ENCODE data around the gene C9orf72. TPM values are rescaled to one million over a fixed set of nuclear protein-coding genes. Genes with fewer than 3 reads are reported as not detected.

C9orf72 gene
- total and polyA plus RNA-seq, 8 donors: 3.6 to 9.5 (median 7.3) TPM

DNA sequence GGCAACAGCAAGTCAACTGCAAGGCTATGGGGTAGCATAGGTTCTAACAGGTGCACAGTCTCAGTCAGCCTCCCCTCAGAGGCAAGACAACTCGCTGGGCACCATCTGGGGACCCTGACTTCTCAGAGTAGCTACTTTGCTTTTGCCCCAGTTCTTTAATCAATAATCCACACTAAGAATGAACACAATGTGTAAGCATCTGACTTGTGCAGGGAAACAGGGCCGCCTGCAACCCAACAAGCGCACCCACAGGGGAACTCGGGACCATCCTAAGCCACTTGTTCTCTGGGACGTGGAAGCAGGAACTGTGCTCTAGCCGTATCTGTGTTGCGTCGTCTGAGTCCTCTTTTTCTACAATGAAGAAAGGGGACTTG is 45.6 kb downstream of the C9orf72 start:
- Histone ChIP-seq H3K27me3 (no peaks in the 10 kb centered on the region), H3K9me3 (no peaks in the 10 kb centered on the region), H3K4me1 (peaks cover 0 to 12% (median 8%) of the 10 kb centered on the region in 3 donors), H3K27ac (peak overlapping the region in 3 of 4 donors; percentile 70 to 89 (median 86)), H3K4me3 (peak overlapping the region in 2 of 4 donors; percentile 87 to 98), H3K36me3 (no peaks in the 10 kb centered on the region)
- no peak for ATAC-seq
- TF ChIP-seq, protein P1, sequence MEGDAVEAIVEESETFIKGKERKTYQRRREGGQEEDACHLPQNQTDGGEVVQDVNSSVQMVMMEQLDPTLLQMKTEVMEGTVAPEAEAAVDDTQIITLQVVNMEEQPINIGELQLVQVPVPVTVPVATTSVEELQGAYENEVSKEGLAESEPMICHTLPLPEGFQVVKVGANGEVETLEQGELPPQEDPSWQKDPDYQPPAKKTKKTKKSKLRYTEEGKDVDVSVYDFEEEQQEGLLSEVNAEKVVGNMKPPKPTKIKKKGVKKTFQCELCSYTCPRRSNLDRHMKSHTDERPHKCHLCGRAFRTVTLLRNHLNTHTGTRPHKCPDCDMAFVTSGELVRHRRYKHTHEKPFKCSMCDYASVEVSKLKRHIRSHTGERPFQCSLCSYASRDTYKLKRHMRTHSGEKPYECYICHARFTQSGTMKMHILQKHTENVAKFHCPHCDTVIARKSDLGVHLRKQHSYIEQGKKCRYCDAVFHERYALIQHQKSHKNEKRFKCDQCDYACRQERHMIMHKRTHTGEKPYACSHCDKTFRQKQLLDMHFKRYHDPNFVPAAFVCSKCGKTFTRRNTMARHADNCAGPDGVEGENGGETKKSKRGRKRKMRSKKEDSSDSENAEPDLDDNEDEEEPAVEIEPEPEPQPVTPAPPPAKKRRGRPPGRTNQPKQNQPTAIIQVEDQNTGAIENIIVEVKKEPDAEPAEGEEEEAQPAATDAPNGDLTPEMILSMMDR (IDR thresholded peaks at IDR 0.05): no peak
- FAIRE-seq: no peak
- DNase-seq: no peak
- WGBS, 2 donors: 58 to 63% methylated on average over 8 of the region's 8 CpGs
- intact Hi-C loops (cut with DNase I): no loop called here

DNA sequence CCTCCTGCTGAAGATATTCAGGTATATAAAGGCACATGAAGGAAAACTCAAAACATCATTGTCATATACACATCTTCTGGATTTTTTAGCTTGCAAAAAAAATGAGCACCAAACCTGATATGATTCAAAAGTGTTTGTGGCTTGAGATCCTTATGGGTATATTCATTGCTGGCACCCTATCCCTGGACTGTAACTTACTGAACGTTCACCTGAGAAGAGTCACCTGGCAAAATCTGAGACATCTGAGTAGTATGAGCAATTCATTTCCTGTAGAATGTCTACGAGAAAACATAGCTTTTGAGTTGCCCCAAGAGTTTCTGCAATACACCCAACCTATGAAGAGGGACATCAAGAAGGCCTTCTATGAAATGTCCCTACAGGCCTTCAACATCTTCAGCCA is 49.0 kb downstream of the C9orf72 start, which contains the start of gene IFNK:
Gene IFNK, plus strand, starts transcription at position 55 of the 400 bp plus-strand sequence. Its CDS starts 47 bp downstream, at position 102.
- H3K4me3 ChIP-seq: no peak within 1 kb of the TSS
- H3K9me3 ChIP-seq: no peaks in the 10 kb centered on the region
- peaks cover 0 to 8% (median 7%) of the 10 kb centered on the region in 3 donors for H3K4me1 ChIP-seq
- H3K27ac ChIP-seq: no peak within 1 kb of the TSS
- H3K27me3 ChIP-seq: no peaks in the 10 kb centered on the region
- H3K36me3 ChIP-seq: no peaks in the 10 kb centered on the region
- no peak for FAIRE-seq
- WGBS, 2 donors: 86 to 91% methylated on average over 2 of the region's 2 CpGs
- TF ChIP-seq, protein P1 (IDR thresholded peaks at IDR 0.05): no peak
- no peak for DNase-seq
- intact Hi-C loops (cut with DNase I): no loop called here
- ATAC-seq: no peak

DNA sequence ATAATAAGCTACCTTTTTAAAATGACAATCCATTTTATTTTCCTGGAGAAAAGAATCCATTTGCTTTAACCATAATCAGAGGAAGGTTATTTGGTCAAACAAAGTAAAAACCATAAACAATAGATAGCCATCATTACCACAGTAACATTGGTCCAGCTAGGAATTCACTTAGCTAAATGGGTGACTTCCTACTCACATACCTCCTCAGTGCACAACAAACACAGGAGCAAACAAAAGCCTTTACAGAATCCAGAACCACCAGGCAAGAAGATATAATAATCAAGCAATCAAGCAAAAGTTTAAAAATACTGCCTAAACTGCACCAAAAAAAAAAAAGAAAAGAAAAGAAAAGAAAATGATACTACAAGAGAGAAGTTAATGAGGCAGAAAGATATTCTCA is 50.1 kb downstream of the C9orf72 start:
- no peak for ATAC-seq
- TF ChIP-seq, protein P1 (IDR thresholded peaks at IDR 0.05): no peak
- Histone ChIP-seq H3K27me3 (no peaks in the 10 kb centered on the region), H3K27ac (no peak overlapping the region), H3K36me3 (no peaks in the 10 kb centered on the region), H3K4me1 (peaks cover 0 to 8% (median 7%) of the 10 kb centered on the region in 3 donors), H3K9me3 (no peaks in the 10 kb centered on the region), H3K4me3 (no peak overlapping the region)
- no peak for FAIRE-seq
- no peak for DNase-seq
- intact Hi-C loops (cut with DNase I): no loop called here

DNA sequence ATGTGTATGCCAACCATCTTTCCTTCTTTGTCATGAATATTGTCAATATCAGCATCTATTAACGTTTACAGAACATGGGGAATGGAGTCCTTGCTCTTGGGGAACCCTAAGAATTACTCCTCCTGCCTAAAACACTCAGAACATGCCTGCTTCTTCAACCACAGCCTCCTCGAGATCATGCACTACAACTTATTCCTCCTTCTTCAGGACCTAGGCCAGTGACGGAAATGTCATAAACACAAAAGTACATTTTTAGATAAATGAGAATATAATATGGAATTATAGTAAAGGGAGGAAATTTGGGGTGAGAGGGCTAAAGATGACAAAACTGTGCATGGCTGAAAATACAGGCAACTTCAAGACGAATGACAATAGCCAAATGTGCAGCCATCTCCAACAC is 52.3 kb downstream of the C9orf72 start:
- H3K9me3 ChIP-seq: no peaks in the 10 kb centered on the region
- WGBS, 2 donors: 81 to 83% methylated on average over 4 of the region's 4 CpGs
- peaks cover 0 to 3% (median 0%) of the 10 kb centered on the region in 3 donors for H3K4me1 ChIP-seq
- H3K4me3 ChIP-seq: no peak overlapping the region
- DNase-seq: no peak
- no peaks in the 10 kb centered on the region for H3K36me3 ChIP-seq
- H3K27me3 ChIP-seq: no peaks in the 10 kb centered on the region
- ATAC-seq: no peak
- no peak for FAIRE-seq
- intact Hi-C loops (cut with DNase I): no loop called here
- no peak overlapping the region for H3K27ac ChIP-seq
- TF ChIP-seq, protein P1 (IDR thresholded peaks at IDR 0.05): no peak

Measured in pancreas (tissue), 10 donors.